HEK293 (cell line): Measurements from ENCODE around the gene PAK3.

Source experiments
- CTCF ChIP-seq: fragments of 450-650 bp; formaldehyde crosslinking; IDR thresholded peaks from 2 replicates; pipeline ENCODE4 v1.5.1; 2016; ENCODE audit warnings: missing biosample characterization, missing genetic modification characterization
- HOXA7 ChIP-seq: sonication (generic); formaldehyde crosslinking; IDR thresholded peaks from 2 replicates; pipeline ENCODE4 v1.8.1; 2022; ENCODE audit warnings: missing genetic modification reagents, borderline replicate concordance
- PATZ1 ChIP-seq: fragments of 450-650 bp; formaldehyde crosslinking; IDR thresholded peaks from 2 replicates; pipeline ENCODE4 v1.5.1; 2016; ENCODE audit warnings: missing biosample characterization, missing genetic modification characterization
- PRDM10 ChIP-seq: fragments of 450-650 bp; formaldehyde crosslinking; IDR thresholded peaks from 2 replicates; pipeline ENCODE4 v1.5.1; 2016; ENCODE audit warnings: missing biosample characterization, missing genetic modification characterization
- RBAK ChIP-seq: fragments of 450-650 bp; formaldehyde crosslinking; IDR thresholded peaks from 2 replicates; pipeline ENCODE4 v1.5.1; 2016; ENCODE audit warnings: missing biosample characterization, missing genetic modification characterization
- SALL2 ChIP-seq: fragments of 450-650 bp; formaldehyde crosslinking; IDR thresholded peaks from 2 replicates; pipeline ENCODE4 v1.5.0; 2017; ENCODE audit warnings: missing biosample characterization, mild to moderate bottlenecking, missing genetic modification characterization, borderline replicate concordance
- YY1 ChIP-seq: fragments of 450-650 bp; formaldehyde crosslinking; IDR thresholded peaks from 2 replicates; pipeline ENCODE4 v1.5.1; 2018; ENCODE audit warnings: missing biosample characterization, missing genetic modification characterization
- ZNF10 ChIP-seq: fragments of 450-650 bp; formaldehyde crosslinking; IDR thresholded peaks from 2 replicates; pipeline ENCODE4 v1.5.1; 2017; ENCODE audit warnings: missing biosample characterization, missing genetic modification characterization
- ZNF133 ChIP-seq: fragments of 450-650 bp; formaldehyde crosslinking; IDR thresholded peaks from 2 replicates; pipeline ENCODE4 v1.5.1; 2016; ENCODE audit warnings: missing biosample characterization, missing genetic modification characterization
- ZNF571 ChIP-seq: fragments of 450-650 bp; formaldehyde crosslinking; IDR thresholded peaks from 2 replicates; pipeline ENCODE4 v1.5.0; 2017; ENCODE audit warnings: missing biosample characterization, missing genetic modification characterization
- ZNF629 ChIP-seq: fragments of 450-650 bp; formaldehyde crosslinking; IDR thresholded peaks from 2 replicates; pipeline ENCODE4 v1.5.1; 2017; ENCODE audit warnings: missing biosample characterization, missing genetic modification characterization
- ZSCAN30 ChIP-seq: fragments of 450-650 bp; IDR thresholded peaks from 2 replicates; pipeline ENCODE4 v1.5.1; 2018; ENCODE audit warnings: missing biosample characterization, mild to moderate bottlenecking, missing genetic modification characterization, moderate library complexity
- ZSCAN5A ChIP-seq: fragments of 450-650 bp; formaldehyde crosslinking; IDR thresholded peaks from 2 replicates; pipeline ENCODE4 v1.5.1; 2016; ENCODE audit warnings: missing biosample characterization, missing genetic modification characterization

GRCh38 chrX:111169141-111169540 lies 73.2 kb downstream of the PAK3 start:
- TF ChIP-seq ZNF133 (tag by site-specific recombination) (no peak), CTCF (tag by site-specific recombination) (no peak), YY1 (tag by site-specific recombination) (no peak), RBAK (no peak), SALL2 (tag by site-specific recombination) (no peak), ZSCAN30 (no peak), PRDM10 (tag by site-specific recombination) (no peak), ZNF629 (tag by site-specific recombination) (no peak), ZNF571 (no peak), ZSCAN5A (tag by site-specific recombination) (no peak), ZNF10 (tag by site-specific recombination) (no peak), PATZ1 (no peak), HOXA7 (CRISPR knock-in tag) (no peak)
